ENCODE results near the gene FCSK.

- TF ChIP-seq CTCF (IDR thresholded peaks at IDR 0.05; ENCODE audit: low read depth, low read length, poor library complexity, severe bottlenecking) (no peak), EZH2phosphoT487 (IDR thresholded peaks at IDR 0.05; ENCODE audit: borderline replicate concordance, low read length) (no peak)
Measured at GRCh38 chr16:70512456-70512855, 58.1 kb downstream of the FCSK start.
